Bronchus fibroblast of lung (primary cell): Measurements from ENCODE around the gene GABRB2. TPM values are rescaled to one million over a fixed set of nuclear protein-coding genes. Genes with fewer than 3 reads are reported as not detected.

Experiments used
- total RNA-seq: library from RNA; depleted of rRNA; stranded (reverse); fragments of >200 nt; gene quantifications from 2 replicates; pipeline ENCODE4 v1.2.3, GENCODE V29; 2015

Gene GABRB2
- total RNA-seq = not detected in 2 replicates

GRCh38 chr5:161546470-161547301 is at the start of gene GABRB2:
Gene GABRB2 (minus strand): TSS chr5:161546725. CDS start chr5:161546643, 82 bp downstream.

Other genes starting within 250 kb of the GABRB2 start
- not detected in 2 replicates for gene GABRA6, start 139.0 kb upstream of the GABRB2 start, total RNA-seq